BE2C (cell line): ENCODE data around the gene DHRS13.
A peak's percentile ranks its signal among the peaks of the same experiment; 100 is the strongest.

Source experiments
- DNase-seq: peaks from one replicate; pipeline ENCODE4 v3.0.0-alpha.2; 2020
- H3K27me3 ChIP-seq: fragments of 250-450 bp; sonication (Bioruptor Pico); 2 replicates; pipeline ENCODE4 v1.5.1; 2020; ENCODE audit warnings: mild to moderate bottlenecking
- H3K36me3 ChIP-seq: fragments of 250-450 bp; sonication (Bioruptor Pico); 2 replicates; pipeline ENCODE4 v1.5.1; 2020; ENCODE audit warnings: mild to moderate bottlenecking
- H3K4me1 ChIP-seq: fragments of 250-450 bp; sonication (Bioruptor Pico); 2 replicates; pipeline ENCODE4 v1.5.1; 2020
- H3K4me3 ChIP-seq: 2 replicates; pipeline ENCODE4 v1.5.1; 2011; ENCODE audit warnings: low read depth, low read length
- H3K9me3 ChIP-seq: fragments of 250-450 bp; sonication (Bioruptor Pico); 2 replicates; pipeline ENCODE4 v1.5.1; 2020
- CTCF ChIP-seq: IDR thresholded peaks from 2 replicates; pipeline ENCODE4 v1.5.1; 2012; ENCODE audit warnings: mild to moderate bottlenecking, low read depth, low read length

Gene DHRS13

GRCh38 chr17:28882154-28882895 is 20.6 kb downstream of the DHRS13 start:
- H3K4me1 ChIP-seq: no peaks in the 10 kb centered on the region
- no peaks in the 10 kb centered on the region for H3K9me3 ChIP-seq
- H3K4me3 ChIP-seq: no peak overlapping the region
- no peak for DNase-seq
- TF ChIP-seq CTCF: no peak
- no peaks in the 10 kb centered on the region for H3K27me3 ChIP-seq
- H3K36me3 ChIP-seq: no peaks in the 10 kb centered on the region

- DNase-seq: no peak
- TF ChIP-seq CTCF: no peak
- no peaks in the 10 kb centered on the region for H3K27me3 ChIP-seq
- no peak overlapping the region for H3K4me3 ChIP-seq
- no peaks in the 10 kb centered on the region for H3K9me3 ChIP-seq
- no peaks in the 10 kb centered on the region for H3K36me3 ChIP-seq
- no peaks in the 10 kb centered on the region for H3K4me1 ChIP-seq
These were observed 21.3 kb downstream of the DHRS13 start for GRCh38 chr17:28881533-28882056.

- no peak for DNase-seq
- H3K36me3 ChIP-seq: no peaks in the 10 kb centered on the region
- no peaks in the 10 kb centered on the region for H3K9me3 ChIP-seq
- H3K4me3 ChIP-seq: no peak overlapping the region
- no peaks in the 10 kb centered on the region for H3K4me1 ChIP-seq
- no peaks in the 10 kb centered on the region for H3K27me3 ChIP-seq
- no peak for TF ChIP-seq CTCF
These were observed 22.3 kb downstream of the DHRS13 start for GRCh38 chr17:28880572-28880945.

- Histone ChIP-seq H3K4me3 (no peak overlapping the region), H3K27me3 (no peaks in the 10 kb centered on the region), H3K9me3 (no peaks in the 10 kb centered on the region), H3K4me1 (no peaks in the 10 kb centered on the region), H3K36me3 (no peaks in the 10 kb centered on the region)
- DNase-seq: no peak
- no peak for TF ChIP-seq CTCF
These were observed 22.9 kb downstream of the DHRS13 start for GRCh38 chr17:28879886-28880571.

GRCh38 chr17:28878981-28879380 is 23.9 kb downstream of the DHRS13 start:
- peak; percentile 32 for DNase-seq
- Histone ChIP-seq H3K27me3 (no peaks in the 10 kb centered on the region), H3K36me3 (no peaks in the 10 kb centered on the region), H3K4me1 (no peaks in the 10 kb centered on the region), H3K9me3 (no peaks in the 10 kb centered on the region), H3K4me3 (no peak overlapping the region)
- TF ChIP-seq CTCF: peak; percentile 45
